Measurements from ENCODE around the gene SH3PXD2A. TPM values are rescaled to one million over a fixed set of nuclear protein-coding genes. Genes with fewer than 3 reads are reported as not detected.
"Not testable (repeated sequence)": the region's sequence is repeated elsewhere in the genome, so short reads cannot be mapped to it uniquely, and the experiment has no call there.

The SH3PXD2A gene
- total RNA-seq, 8 experiments from 2014 or later, result 7.8 to 34.3 (median 12.8) TPM

DNA sequence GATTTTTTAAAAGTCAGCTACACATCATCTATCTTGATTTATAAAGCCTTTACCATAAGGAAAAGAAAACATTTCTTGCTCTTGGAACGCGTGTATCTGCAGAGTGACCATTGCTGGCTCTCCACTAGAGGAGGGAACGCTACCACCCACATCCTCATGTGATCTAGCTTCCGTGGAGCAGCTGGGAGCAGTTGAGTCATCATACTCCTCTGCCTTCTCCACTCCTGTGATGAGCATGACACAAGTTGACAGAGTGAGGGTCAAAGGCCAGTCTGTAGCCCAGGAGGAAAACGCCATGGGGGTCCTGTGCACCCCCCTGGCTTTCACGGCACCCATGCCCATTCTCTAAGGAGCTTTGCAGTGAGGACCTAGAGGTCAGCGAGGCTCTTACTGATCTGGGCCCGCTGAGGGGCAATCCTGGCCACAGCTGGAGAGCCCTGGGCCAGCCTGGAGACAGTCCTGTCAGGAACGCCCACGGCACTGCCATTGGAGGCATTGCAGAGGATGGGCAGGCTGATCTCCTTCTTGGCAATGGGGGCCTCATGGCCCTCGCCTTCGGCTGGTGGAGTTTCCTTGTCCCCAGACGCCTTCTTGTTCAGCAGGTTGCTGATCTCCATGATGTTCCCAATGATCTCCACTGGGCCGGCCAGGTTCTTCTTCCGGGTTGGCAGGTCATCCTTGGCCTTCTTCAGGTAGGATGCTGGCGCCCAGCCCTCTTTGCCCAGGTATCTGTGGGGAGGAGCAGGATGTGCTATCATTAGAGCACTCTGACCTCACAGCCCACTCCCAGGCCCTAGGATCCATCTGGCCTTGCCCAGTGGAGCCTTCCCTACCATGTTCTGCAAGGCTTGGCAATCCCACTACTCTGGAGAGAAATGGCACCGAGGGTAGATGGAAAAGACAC, 242.7 kb downstream of the SH3PXD2A start:
- H3K4me1 ChIP-seq (replicated peaks in 1 of 2), result no peaks in the 10 kb centered on the region
- ATAC-seq (replicated peaks in 6 of 8), result peak in 7 of 8 experiments; percentile 83 to 95 (median 85)
- in situ Hi-C loops (cut with MboI; ENCODE audit: low pct_unique_long_range_greater_than_20kb in 2 of 9, low sequenced_read_pairs in 9 of 9, unreplicated experiment in 9 of 9), result no loop called here
- H3K27ac ChIP-seq, result peak overlapping the region in 1 of 2 donors; percentile 46
- no peak overlapping the region for H3K4me3 ChIP-seq
- WGBS, 10 experiments, result 40 to 100% (median 75%) methylated on average over 1 to 11 of the region's 17 CpGs; no CpG with 5 or more reads in 3 of the 10 experiments

DNA sequence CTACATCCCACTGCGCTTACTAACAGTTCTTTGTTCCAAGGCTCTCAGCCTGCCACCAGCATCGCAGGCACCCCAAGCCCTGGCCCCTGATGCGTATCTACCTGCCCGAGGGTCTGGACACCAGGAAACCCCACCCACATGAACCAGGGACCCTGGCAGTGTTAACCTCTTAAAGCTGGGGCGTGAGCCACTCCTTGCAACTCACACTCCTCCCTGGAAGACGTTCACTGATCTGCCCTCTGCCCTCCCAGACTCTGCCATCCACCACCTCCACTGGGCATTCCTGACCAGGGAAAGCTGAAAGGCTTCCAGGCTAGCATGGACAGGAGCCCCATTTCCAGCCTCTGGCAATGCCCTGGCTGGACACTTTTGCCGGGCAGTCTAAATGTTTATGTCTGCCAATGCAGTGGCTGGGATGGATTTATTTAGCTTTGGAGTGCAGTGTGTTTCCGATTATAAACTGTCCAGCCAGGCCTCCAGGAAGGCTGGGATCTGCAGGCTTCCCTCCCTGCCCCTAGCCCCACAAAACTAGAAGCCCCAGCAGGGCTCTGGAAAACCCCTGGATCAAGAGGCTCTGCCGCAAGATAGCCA, 244.4 kb downstream of the SH3PXD2A start:
- WGBS, 10 experiments, result 17 to 100% (median 86%) methylated on average over 1 to 6 of the region's 9 CpGs; no CpG with 5 or more reads in 4 of the 10 experiments
- H3K4me3 ChIP-seq, result no peak overlapping the region
- in situ Hi-C loops (cut with MboI; ENCODE audit: low pct_unique_long_range_greater_than_20kb in 2 of 9, low sequenced_read_pairs in 9 of 9, unreplicated experiment in 9 of 9), result no loop called here
- ATAC-seq (replicated peaks in 6 of 8), result no peak
- no peaks in the 10 kb centered on the region for H3K4me1 ChIP-seq (replicated peaks in 1 of 2)
- H3K27ac ChIP-seq, result no peak overlapping the region

DNA sequence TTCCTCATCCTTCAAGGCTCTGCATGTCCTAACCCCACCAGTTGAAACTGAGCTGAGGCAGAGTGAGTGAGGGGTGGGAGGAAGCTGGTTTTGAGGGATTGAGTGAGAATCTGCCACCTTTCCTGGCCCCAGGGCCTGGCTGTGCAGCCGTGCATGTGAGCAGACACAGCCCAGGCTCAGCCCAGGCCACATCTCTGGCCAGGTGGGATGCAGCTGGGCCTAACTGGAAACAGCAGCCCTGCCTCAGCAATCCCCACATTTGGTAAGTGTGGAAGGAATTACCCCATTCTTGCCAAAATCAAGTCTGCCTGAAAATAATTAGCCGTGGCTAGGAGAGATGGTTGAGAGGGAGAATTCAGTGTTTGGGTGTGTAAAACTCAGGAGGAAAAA, 245.3 kb downstream of the SH3PXD2A start:
- no peak overlapping the region for H3K27ac ChIP-seq
- no peak for ATAC-seq (replicated peaks in 6 of 8)
- no peak overlapping the region for H3K4me3 ChIP-seq
- no peaks in the 10 kb centered on the region for H3K4me1 ChIP-seq (replicated peaks in 1 of 2)
- in situ Hi-C loops (cut with MboI; ENCODE audit: low pct_unique_long_range_greater_than_20kb in 2 of 9, low sequenced_read_pairs in 9 of 9, unreplicated experiment in 9 of 9), result no loop called here
- WGBS, 10 experiments, result 0 to 100% (median 61%) methylated on average over 1 to 2 of the region's 2 CpGs; no CpG with 5 or more reads in 6 of the 10 experiments

DNA sequence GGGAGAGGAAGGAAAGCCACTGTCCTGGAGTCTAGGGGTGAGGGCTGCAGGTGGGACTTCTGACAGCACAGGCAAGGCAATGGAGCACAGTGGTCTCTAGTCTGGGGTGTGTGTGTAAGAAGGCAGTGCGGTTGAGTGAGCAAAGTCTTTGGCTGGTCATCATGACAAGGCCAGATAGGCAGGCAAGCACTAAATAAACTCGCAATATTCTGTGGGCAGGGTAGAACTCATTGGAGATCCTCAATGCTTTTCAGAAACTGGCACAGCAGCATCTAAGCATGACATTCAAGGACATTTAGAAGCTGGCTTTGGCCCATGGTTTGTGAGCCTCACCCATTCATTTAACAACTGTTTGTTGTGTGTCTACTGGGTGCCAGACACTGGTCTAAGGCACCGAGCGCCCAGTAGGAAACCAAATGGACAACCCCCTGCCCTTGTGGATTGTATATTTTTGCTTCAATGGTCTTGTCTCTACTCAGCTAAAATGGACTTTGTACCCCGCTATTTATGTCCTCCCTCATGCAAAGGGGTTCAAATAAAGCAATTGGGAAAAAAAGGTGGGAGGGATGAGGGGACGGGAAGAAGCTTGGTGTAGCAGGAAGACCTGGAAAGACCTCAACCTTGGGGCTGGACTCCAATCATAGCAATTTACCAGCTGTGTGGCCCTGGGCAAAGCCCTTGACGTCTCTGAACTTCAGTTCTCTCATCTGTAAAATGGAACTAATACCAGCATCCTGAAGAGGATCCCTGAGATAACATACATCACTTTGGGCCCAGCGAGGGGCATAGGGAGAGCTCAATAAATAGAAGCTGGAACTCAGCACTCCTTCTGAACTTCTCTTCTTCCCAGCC, 245.9 kb downstream of the SH3PXD2A start:
- Histone ChIP-seq H3K4me3 (no peak overlapping the region), H3K4me1 (replicated peaks in 1 of 2) (no peaks in the 10 kb centered on the region), H3K27ac (no peak overlapping the region)
- in situ Hi-C loops (cut with MboI; ENCODE audit: low pct_unique_long_range_greater_than_20kb in 2 of 9, low sequenced_read_pairs in 9 of 9, unreplicated experiment in 9 of 9), result no loop called here
- ATAC-seq (replicated peaks in 6 of 8), result no peak
- WGBS, 10 experiments, result 83 to 100% (median 95%) methylated on average over 1 to 7 of the region's 8 CpGs; no CpG with 5 or more reads in 2 of the 10 experiments

DNA sequence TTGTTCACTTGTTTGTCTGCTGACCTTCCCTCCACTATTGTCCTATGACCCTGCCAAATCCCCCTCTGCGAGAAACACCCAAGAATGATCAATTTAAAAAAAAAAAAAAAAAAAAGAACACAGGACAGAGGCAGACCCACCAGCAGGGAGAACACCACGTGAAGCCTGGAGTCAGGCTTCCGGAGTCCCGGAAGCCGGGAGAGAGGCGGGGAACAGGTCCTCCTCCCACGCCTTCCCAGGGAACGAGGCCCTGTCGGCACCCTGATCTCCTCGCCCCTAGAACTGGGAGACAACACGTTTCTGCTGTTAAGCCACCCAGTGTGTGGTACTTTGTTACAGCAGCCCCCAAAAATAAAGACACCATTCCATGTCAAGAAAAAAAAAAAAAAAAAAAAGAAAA, 247.3 kb downstream of the SH3PXD2A start:
- WGBS, 10 experiments, result 76 to 100% (median 91%) methylated on average over 1 to 10 of the region's 11 CpGs; no CpG with 5 or more reads in 6 of the 10 experiments
- ATAC-seq (replicated peaks in 6 of 8); H3K27ac ChIP-seq; H3K4me3 ChIP-seq; H3K4me1 ChIP-seq (replicated peaks in 1 of 2); in situ Hi-C loops (cut with MboI; ENCODE audit: low pct_unique_long_range_greater_than_20kb in 2 of 9, low sequenced_read_pairs in 9 of 9, unreplicated experiment in 9 of 9): not testable (repeated sequence)

DNA sequence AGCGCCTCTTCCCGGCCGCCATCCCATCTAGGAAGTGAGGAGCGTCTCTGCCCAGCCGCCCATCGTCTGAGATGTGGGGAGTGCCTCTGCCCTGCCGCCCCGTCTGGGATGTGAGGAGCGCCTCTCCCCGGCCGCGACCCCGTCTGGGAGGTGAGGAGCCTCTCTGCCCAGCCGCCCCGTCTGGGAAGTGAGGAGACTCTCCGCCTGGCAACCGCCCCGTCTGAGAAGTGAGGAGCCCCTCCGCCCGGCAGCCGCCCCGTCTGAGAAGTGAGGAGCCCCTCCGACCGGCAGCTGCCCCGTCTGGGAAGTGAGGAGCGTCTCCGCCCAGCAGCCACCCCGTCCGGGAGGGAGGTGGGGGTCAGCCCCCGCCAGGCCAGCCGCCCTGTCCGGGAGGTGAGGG, 248.3 kb downstream of the SH3PXD2A start:
- ATAC-seq (replicated peaks in 6 of 8); in situ Hi-C loops (cut with MboI; ENCODE audit: low pct_unique_long_range_greater_than_20kb in 2 of 9, low sequenced_read_pairs in 9 of 9, unreplicated experiment in 9 of 9); H3K4me3 ChIP-seq; H3K27ac ChIP-seq; H3K4me1 ChIP-seq (replicated peaks in 1 of 2): not testable (repeated sequence)
- WGBS, 10 experiments, result no CpG with 5 or more reads among the region's 32 CpGs

DNA sequence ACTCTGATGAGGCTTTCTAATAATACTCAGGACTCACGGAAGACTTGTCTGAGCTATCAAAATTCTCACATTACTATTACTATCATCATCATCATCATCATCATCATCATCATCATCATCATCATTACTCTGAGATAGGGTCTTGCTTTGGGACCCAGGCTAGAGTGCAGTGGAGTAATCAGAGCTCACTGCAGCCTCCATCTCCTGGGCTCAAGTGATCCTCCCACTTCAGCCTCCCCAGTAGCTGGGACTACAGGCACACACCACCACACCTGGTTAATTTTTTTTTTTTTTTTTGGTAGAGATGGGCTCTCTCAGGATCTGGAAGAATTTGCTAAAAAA, 249.3 kb downstream of the SH3PXD2A start:
- not testable (repeated sequence) for H3K27ac ChIP-seq; ATAC-seq (replicated peaks in 6 of 8)

DNA sequence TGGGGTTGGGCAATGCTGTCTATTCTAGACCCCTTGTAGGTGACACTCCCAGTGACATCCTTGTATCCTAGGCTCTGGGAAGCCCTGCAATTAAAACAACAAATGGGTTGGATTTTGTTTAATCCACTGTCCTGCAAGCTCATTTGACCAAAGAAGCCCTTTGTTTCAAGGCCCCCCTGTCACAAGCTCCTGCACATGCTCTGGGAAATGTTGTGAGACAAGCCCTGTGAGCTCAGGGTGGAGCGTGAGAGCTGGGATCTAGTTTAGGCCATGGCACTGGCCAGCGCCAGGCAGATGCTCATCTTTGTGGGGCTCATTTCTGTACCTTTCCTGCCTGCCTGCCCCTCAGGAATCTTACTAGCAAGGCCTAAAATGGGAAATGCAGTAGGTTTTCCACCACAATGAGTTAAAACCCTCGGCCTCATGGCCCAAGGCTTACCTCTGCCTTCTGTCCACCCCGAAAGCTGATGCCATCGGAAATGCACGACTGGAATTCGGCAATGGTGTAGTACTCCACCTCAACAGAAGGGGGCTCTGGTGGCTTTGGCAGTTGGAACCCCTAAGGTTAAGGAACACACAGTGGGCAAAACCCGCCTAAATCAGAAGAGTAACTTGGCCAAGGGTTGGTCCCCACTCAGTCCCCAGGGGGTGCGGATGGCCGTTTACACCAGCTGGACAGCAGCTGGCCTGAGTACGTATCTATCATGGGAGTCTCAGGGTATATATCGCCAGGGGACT, 249.8 kb downstream of the SH3PXD2A start:
- Histone ChIP-seq H3K27ac (no peak overlapping the region), H3K4me1 (replicated peaks in 1 of 2) (no peaks in the 10 kb centered on the region), H3K4me3 (no peak overlapping the region)
- peak in 3 of 8 experiments; percentile 50 to 64 (median 60) for ATAC-seq (replicated peaks in 6 of 8)
- in situ Hi-C loops (cut with MboI; ENCODE audit: low pct_unique_long_range_greater_than_20kb in 2 of 9, low sequenced_read_pairs in 9 of 9, unreplicated experiment in 9 of 9), result no loop called here
- 21 to 90% (median 66%) methylated on average over 3 to 5 of the region's 12 CpGs; no CpG with 5 or more reads in 4 of the 10 experiments for WGBS, 10 experiments

More for the DNA sequence above, 249.3 kb downstream of the SH3PXD2A start:
- 40 to 100% (median 100%) methylated on average over 1 of the region's 1 CpG; no CpG with 5 or more reads in 5 of the 10 experiments for WGBS, 10 experiments
- in situ Hi-C loops (cut with MboI; ENCODE audit: low pct_unique_long_range_greater_than_20kb in 2 of 9, low sequenced_read_pairs in 9 of 9, unreplicated experiment in 9 of 9); H3K4me3 ChIP-seq; H3K4me1 ChIP-seq (replicated peaks in 1 of 2): not testable (repeated sequence)

DNA sequence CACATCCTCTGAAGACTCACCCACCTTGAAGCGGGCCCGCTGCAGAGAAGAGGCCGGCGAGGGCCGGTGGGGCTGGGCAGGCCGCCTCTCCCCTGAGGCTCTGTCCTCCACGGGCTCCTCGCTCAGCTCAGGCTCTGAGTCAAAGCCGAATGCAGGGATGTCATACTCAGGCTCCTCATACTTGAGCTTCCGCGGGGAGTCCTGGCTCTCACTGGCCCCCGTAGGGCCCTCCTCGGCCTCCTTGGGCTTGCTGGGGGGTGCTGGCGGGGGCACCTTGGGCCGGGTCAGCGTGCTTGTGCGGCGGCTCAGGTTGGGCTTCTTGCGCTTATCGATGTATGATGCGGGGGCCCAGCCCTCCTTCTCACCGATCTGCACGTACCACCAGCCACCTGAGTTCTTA, 252.0 kb downstream of the SH3PXD2A start:
- ATAC-seq (replicated peaks in 6 of 8), result no peak
- H3K27ac ChIP-seq, result no peak overlapping the region
- in situ Hi-C loops (cut with MboI; ENCODE audit: low pct_unique_long_range_greater_than_20kb in 2 of 9, low sequenced_read_pairs in 9 of 9, unreplicated experiment in 9 of 9), result no loop called here

DNA sequence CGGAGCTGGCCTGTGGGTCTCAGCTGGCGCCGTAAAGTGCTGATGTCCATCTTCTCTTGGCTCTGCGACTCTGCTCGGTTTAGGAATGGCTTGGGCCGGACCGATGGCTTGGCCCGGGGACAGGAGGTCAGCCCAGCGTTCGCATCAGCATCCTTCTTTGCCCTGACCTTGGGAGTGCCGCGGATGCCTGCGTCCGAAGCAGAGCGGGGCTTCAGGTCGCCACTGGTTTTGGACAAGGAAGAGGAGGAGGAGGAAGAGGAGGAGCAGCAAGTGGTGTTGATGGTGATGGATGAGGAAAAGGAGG, 252.6 kb downstream of the SH3PXD2A start:
- no peak for ATAC-seq (replicated peaks in 6 of 8)
- 70 to 100% (median 95%) methylated on average over 2 to 10 of the region's 16 CpGs; no CpG with 5 or more reads in 3 of the 10 experiments for WGBS, 10 experiments
- H3K4me3 ChIP-seq, result no peak overlapping the region
- peaks cover 0 to 3% of the 10 kb centered on the region in 2 donors for H3K4me1 ChIP-seq (replicated peaks in 1 of 2)
- H3K27ac ChIP-seq, result no peak overlapping the region
- in situ Hi-C loops (cut with MboI; ENCODE audit: low pct_unique_long_range_greater_than_20kb in 2 of 9, low sequenced_read_pairs in 9 of 9, unreplicated experiment in 9 of 9), result no loop called here

More for the DNA sequence above, 252.0 kb downstream of the SH3PXD2A start:
- H3K4me1 ChIP-seq (replicated peaks in 1 of 2), result peaks cover 0 to 3% of the 10 kb centered on the region in 2 donors
- 80 to 97% (median 91%) methylated on average over 1 to 7 of the region's 23 CpGs; no CpG with 5 or more reads in 6 of the 10 experiments for WGBS, 10 experiments
- H3K4me3 ChIP-seq, result no peak overlapping the region

DNA sequence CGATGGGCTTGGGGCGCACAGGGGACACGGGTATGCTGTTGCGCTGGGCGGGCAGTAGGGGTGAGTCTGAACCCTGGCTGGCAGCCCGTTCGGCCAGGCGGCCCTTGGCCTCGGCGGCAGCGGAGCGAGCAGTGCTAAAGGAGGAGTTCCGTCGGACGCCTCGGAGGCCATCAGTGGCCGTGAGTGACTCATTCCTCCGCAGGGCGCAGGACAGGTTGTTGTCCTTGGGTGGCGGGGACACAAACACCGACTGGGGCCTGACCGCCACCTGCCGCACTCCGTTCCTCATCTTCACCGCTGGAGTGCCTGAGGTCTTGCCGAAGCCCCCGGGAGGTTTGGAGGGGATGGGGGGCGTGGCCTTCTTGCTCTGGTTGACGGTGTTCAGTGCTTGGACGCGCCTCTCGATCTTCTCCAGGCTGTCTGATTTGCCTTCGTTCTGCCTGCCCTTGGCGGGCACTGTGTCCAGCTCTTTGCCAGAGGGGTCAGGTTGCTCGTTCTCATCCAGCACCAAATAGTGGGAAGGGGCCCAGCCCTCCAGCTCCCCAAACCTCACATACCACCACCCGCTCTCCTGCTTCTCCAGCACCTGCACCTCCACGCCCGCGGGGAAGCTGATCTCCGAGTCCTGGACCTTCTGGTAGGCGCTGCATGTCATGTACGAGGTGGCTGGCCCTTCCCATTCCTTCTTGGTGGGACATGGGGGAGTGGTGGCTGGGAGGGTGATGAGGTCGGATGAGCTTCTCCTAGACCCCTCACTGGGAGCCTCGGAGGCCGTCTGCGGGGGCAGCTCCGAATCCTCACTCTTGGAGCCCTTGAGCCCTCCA, 253.1 kb downstream of the SH3PXD2A start:
- in situ Hi-C loops (cut with MboI; ENCODE audit: low pct_unique_long_range_greater_than_20kb in 2 of 9, low sequenced_read_pairs in 9 of 9, unreplicated experiment in 9 of 9), result no loop called here
- ATAC-seq (replicated peaks in 6 of 8), result no peak

More for the DNA sequence above, 253.1 kb downstream of the SH3PXD2A start:
- no peak overlapping the region for H3K4me3 ChIP-seq
- no peak overlapping the region for H3K27ac ChIP-seq
- peaks cover 0 to 3% of the 10 kb centered on the region in 2 donors for H3K4me1 ChIP-seq (replicated peaks in 1 of 2)
- 82 to 100% (median 90%) methylated on average over 2 to 16 of the region's 47 CpGs; no CpG with 5 or more reads in 6 of the 10 experiments for WGBS, 10 experiments
